DND-41 (cell line): ENCODE results near the gene RYR2.

Source experiments
- CTCF ChIP-seq: IDR thresholded peaks from 2 replicates; pipeline ENCODE4 v1.5.1; 2012; ENCODE audit warnings: borderline replicate concordance, low read length, moderate library complexity, mild to moderate bottlenecking; ENCODE audit not compliant: poor library complexity, severe bottlenecking; ENCODE audit errors: extremely low read depth
- EZH2 ChIP-seq: IDR thresholded peaks from 3 replicates; pipeline ENCODE4 v1.6.1; 2012; ENCODE audit warnings: borderline replicate concordance, low read depth, mild to moderate bottlenecking, moderate library complexity, low read length, inconsistent platforms; ENCODE audit not compliant: severe bottlenecking

GRCh38 chr1:237206065-237206414, 164.1 kb downstream of the RYR2 start:
- TF ChIP-seq CTCF = no peak
- TF ChIP-seq EZH2 = no peak
